ENCODE measurements around the gene PRDM16. TPM values are rescaled to one million over a fixed set of nuclear protein-coding genes. Genes with fewer than 3 reads are reported as not detected.

The PRDM16 gene
- polyA plus RNA-seq, 1 donor from 2014 or later, result 0.21 TPM

GRCh38 chr1:3135744-3136455 is 66.9 kb downstream of the PRDM16 start:
- no peak overlapping the region for H3K27ac ChIP-seq (ENCODE audit: low read length)
- H3K9ac ChIP-seq (ENCODE audit: low read length), result no peak overlapping the region
- H3K9me2 ChIP-seq (ENCODE audit: insufficient read depth, low read length), result no peaks in the 10 kb centered on the region
- H3K9me3 ChIP-seq (ENCODE audit: low read length), result no peaks in the 10 kb centered on the region
- H3K79me2 ChIP-seq (replicated peaks; ENCODE audit: insufficient read depth, low read length), result peaks cover 33% of the 10 kb centered on the region
- H3K4me3 ChIP-seq (ENCODE audit: low read length), result no peak overlapping the region
- no peaks in the 10 kb centered on the region for H4K20me1 ChIP-seq (ENCODE audit: insufficient read depth)
- peaks cover 3% of the 10 kb centered on the region for H3F3A ChIP-seq (ENCODE audit: insufficient read depth, low read length, poor library complexity, severe bottlenecking)
- H3K36me3 ChIP-seq (ENCODE audit: insufficient read depth, low read length), result no peaks in the 10 kb centered on the region
- H3K4me2 ChIP-seq (ENCODE audit: low read length), result no peak overlapping the region
- no peaks in the 10 kb centered on the region for H3K27me3 ChIP-seq (ENCODE audit: insufficient read depth, low read depth, low read length)
- no peak for TF ChIP-seq EZH2 (IDR thresholded peaks at IDR 0.05; ENCODE audit: borderline replicate concordance, insufficient read depth, low read length, poor library complexity, severe bottlenecking)
- no peak for TF ChIP-seq POLR2AphosphoS5 (IDR thresholded peaks at IDR 0.05)
- no peak for TF ChIP-seq CTCF (IDR thresholded peaks at IDR 0.05; ENCODE audit: poor library complexity, severe bottlenecking)
- TF ChIP-seq SMC3 (conservative IDR thresholded peaks at IDR 0.05; ENCODE audit: poor library complexity), result no peak
- TF ChIP-seq MXI1 (conservative IDR thresholded peaks at IDR 0.05; ENCODE audit: poor library complexity, severe bottlenecking), result no peak
- no peak for TF ChIP-seq RAD21 (conservative IDR thresholded peaks at IDR 0.05)
- no peak for TF ChIP-seq TAF1 (IDR thresholded peaks at IDR 0.05; ENCODE audit: low read depth)
- no peak for TF ChIP-seq REST (IDR thresholded peaks at IDR 0.05; ENCODE audit: borderline replicate concordance)
- TF ChIP-seq EP300 (conservative IDR thresholded peaks at IDR 0.05; ENCODE audit: poor library complexity, severe bottlenecking), result no peak
- no peak overlapping the region for H2AFZ ChIP-seq (ENCODE audit: low read depth, low read length)

- H2AFZ ChIP-seq (ENCODE audit: low read depth, low read length), result no peak overlapping the region
- no peak overlapping the region for H3K9ac ChIP-seq (ENCODE audit: low read length)
- no peak overlapping the region for H3K4me3 ChIP-seq (ENCODE audit: low read length)
- no peaks in the 10 kb centered on the region for H3K36me3 ChIP-seq (ENCODE audit: insufficient read depth, low read length)
- no peaks in the 10 kb centered on the region for H3K27me3 ChIP-seq (ENCODE audit: insufficient read depth, low read depth, low read length)
- H3K79me2 ChIP-seq (replicated peaks; ENCODE audit: insufficient read depth, low read length), result peaks cover 33% of the 10 kb centered on the region
- H3K9me3 ChIP-seq (ENCODE audit: low read length), result no peaks in the 10 kb centered on the region
- peaks cover 3% of the 10 kb centered on the region for H3F3A ChIP-seq (ENCODE audit: insufficient read depth, low read length, poor library complexity, severe bottlenecking)
- no peak overlapping the region for H3K4me2 ChIP-seq (ENCODE audit: low read length)
- H3K9me2 ChIP-seq (ENCODE audit: insufficient read depth, low read length), result no peaks in the 10 kb centered on the region
- no peaks in the 10 kb centered on the region for H4K20me1 ChIP-seq (ENCODE audit: insufficient read depth)
- TF ChIP-seq TAF1 (IDR thresholded peaks at IDR 0.05; ENCODE audit: low read depth) (no peak), RAD21 (conservative IDR thresholded peaks at IDR 0.05) (no peak), EZH2 (IDR thresholded peaks at IDR 0.05; ENCODE audit: borderline replicate concordance, insufficient read depth, low read length, poor library complexity, severe bottlenecking) (no peak), POLR2AphosphoS5 (IDR thresholded peaks at IDR 0.05) (no peak), EP300 (conservative IDR thresholded peaks at IDR 0.05; ENCODE audit: poor library complexity, severe bottlenecking) (no peak), MXI1 (conservative IDR thresholded peaks at IDR 0.05; ENCODE audit: poor library complexity, severe bottlenecking) (no peak), CTCF (IDR thresholded peaks at IDR 0.05; ENCODE audit: poor library complexity, severe bottlenecking) (no peak)
- no peak overlapping the region for H3K27ac ChIP-seq (ENCODE audit: low read length)
Measured at GRCh38 chr1:3136532-3136931, 67.5 kb downstream of the PRDM16 start.

Data from neural cell (in vitro differentiated cells).